ENCODE results near the gene TMEM204.
"Not testable (repeated sequence)": the region's sequence is repeated elsewhere in the genome, so short reads cannot be mapped to it uniquely, and the experiment has no call there.

The TMEM204 gene

GRCh38 chr16:1560153-1560552 is 26.7 kb downstream of the TMEM204 start:
- no peak for DNase-seq

GRCh38 chr16:1560866-1561265 is 27.4 kb downstream of the TMEM204 start:
- no peak for DNase-seq

GRCh38 chr16:1561266-1561665 is 27.8 kb downstream of the TMEM204 start:
- DNase-seq: no peak

GRCh38 chr16:1561836-1562235 is 28.4 kb downstream of the TMEM204 start:
- DNase-seq: no peak

- no peak for DNase-seq
Measured at GRCh38 chr16:1563786-1564185, 30.3 kb downstream of the TMEM204 start.

- no peak for DNase-seq
Measured at GRCh38 chr16:1564325-1564724, 30.9 kb downstream of the TMEM204 start.

GRCh38 chr16:1565083-1565805 is 31.8 kb downstream of the TMEM204 start:
- no peak for DNase-seq

- no peak for DNase-seq
Measured at GRCh38 chr16:1567988-1568387, 34.5 kb downstream of the TMEM204 start.

GRCh38 chr16:1571012-1571671 is 37.7 kb downstream of the TMEM204 start:
- no peak for DNase-seq

- DNase-seq: no peak
Measured at GRCh38 chr16:1572673-1573072, 39.2 kb downstream of the TMEM204 start.

- DNase-seq: no peak
Measured at GRCh38 chr16:1573301-1573700, 39.8 kb downstream of the TMEM204 start.

GRCh38 chr16:1575578-1575977 is 42.1 kb downstream of the TMEM204 start:
- DNase-seq: no peak

GRCh38 chr16:1579214-1579613 is 45.7 kb downstream of the TMEM204 start:
- no peak for DNase-seq

- DNase-seq: no peak
Measured at GRCh38 chr16:1580256-1580655, 46.8 kb downstream of the TMEM204 start.

GRCh38 chr16:1580956-1581355 is 47.5 kb downstream of the TMEM204 start:
- DNase-seq: no peak

- no peak for DNase-seq
Measured at GRCh38 chr16:1581804-1582203, 48.3 kb downstream of the TMEM204 start.

- DNase-seq: no peak
Measured at GRCh38 chr16:1583180-1583579, 49.7 kb downstream of the TMEM204 start.

- DNase-seq: no peak
Measured at GRCh38 chr16:1584926-1585484, 51.5 kb downstream of the TMEM204 start.

- DNase-seq: no peak
Measured at GRCh38 chr16:1590366-1590765, 56.9 kb downstream of the TMEM204 start.

GRCh38 chr16:1590930-1591705 is 57.7 kb downstream of the TMEM204 start:
- no peak for DNase-seq

GRCh38 chr16:1592446-1592845 is 59.0 kb downstream of the TMEM204 start:
- no peak for DNase-seq

GRCh38 chr16:1595511-1595910 is 62.0 kb downstream of the TMEM204 start:
- not testable (repeated sequence) for DNase-seq

GRCh38 chr16:1596516-1596915 is 63.0 kb downstream of the TMEM204 start:
- no peak for DNase-seq

- no peak for DNase-seq
Measured at GRCh38 chr16:1597154-1597553, 63.7 kb downstream of the TMEM204 start.
